ENCODE results near the gene ABLIM2. TPM values are rescaled to one million over a fixed set of nuclear protein-coding genes. Genes with fewer than 3 reads are reported as not detected.

The ABLIM2 gene
- total RNA-seq, 5 donors from 2014 or later (not counting 1 experiment from before 2014, with no cell fraction given) = 2.6 to 7.0 (median 5.5) TPM

DNA sequence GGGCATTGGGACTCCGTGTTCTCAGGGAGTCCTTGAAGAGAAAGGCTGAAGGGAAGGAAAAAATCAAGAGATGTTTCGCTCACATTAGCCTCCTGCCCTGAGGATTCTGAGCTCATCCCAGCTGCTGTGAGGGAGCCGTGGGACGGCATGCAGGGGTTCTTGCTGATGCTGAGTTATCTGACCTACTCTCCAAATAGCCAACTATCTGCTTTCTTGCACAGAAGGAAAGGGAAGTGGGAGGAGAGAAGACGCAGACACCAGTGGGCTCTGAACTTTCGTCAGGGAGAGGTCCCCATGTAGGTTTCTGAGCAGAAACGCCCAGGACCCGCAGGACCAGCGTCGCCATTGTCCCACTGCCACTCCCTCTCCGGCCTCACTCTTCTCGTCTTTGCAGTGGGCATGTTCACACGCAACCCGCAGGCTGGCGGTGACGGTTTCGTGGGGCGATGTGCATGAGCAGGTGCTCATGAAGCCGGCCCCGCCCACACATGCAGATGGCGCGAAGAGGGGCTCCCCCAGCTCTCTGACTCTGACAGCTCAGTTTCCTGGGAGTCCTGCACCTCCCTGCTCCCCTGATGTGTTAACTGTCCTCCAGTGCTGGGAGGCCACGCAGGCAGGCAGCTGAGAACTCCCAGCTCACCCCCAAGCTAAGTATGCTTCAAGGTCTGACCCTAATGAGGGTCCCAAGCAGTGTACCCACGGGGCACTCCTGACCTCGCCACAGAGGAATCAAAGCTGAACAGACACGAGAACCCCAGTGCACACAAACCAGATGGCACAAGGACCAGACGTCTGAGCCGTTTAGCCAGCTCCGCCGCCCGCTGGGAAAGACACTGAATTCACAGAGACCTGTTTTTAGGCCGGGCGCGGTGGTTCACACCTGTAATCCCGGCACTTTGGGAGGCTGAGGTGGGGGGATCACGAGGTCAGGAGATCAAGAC, 13.6 kb upstream of the ABLIM2 start:
- Histone ChIP-seq H3K36me3 (ENCODE audit: control insufficient read depth in 2 of 2, extremely low read depth in 1 of 2, insufficient read depth in 1 of 2, low read length in 1 of 2) (no peaks in the 10 kb centered on the region), H3K4me3 (ENCODE audit: control insufficient read depth in 1 of 2, extremely low read depth in 1 of 2, low read length in 1 of 2) (no peak overlapping the region), H3K4me1 (ENCODE audit: control insufficient read depth in 1 of 2, extremely low read depth in 1 of 2, insufficient read depth in 2 of 2, low read length in 2 of 2) (peaks cover 0 to 6% of the 10 kb centered on the region in 2 experiments), H3K9me3 (no peaks in the 10 kb centered on the region), H3K27me3 (replicated peaks in 1 of 2; ENCODE audit: control insufficient read depth in 2 of 2, extremely low read depth in 1 of 2, insufficient read depth in 2 of 2, low read length in 1 of 2) (peaks cover 0 to 47% of the 10 kb centered on the region in 2 experiments), H3K27ac (ENCODE audit: low read length) (no peak overlapping the region)
- 50% methylated on average over 27 of the region's 36 CpGs for WGBS (ENCODE audit: insufficient coverage)
- Mint-ChIP-seq H3K36me3 (peaks cover 3% of the 10 kb centered on the region), H3K4me1 (peaks cover 0 to 11% (median 2%) of the 10 kb centered on the region in 3 donors), H3K27ac (no peak overlapping the region), H3K27me3 (peaks cover 2 to 22% of the 10 kb centered on the region in 2 donors), H3K4me3 (no peak overlapping the region), H3K9me3 (peaks cover 0 to 15% (median 5%) of the 10 kb centered on the region in 3 donors)
- no peak for ATAC-seq (replicated peaks in 1 of 4)
- ChIA-PET POLR2A (no interaction called here), CTCF (interaction anchor here in 1 of 2 donors (0.7 kb wide), 1 partner anchor 29 kb away, joined by 6 read pairs; no protein-coding TSS in a partner anchor)
- DNase-seq = peak in 1 of 35 experiments; percentile 26

DNA sequence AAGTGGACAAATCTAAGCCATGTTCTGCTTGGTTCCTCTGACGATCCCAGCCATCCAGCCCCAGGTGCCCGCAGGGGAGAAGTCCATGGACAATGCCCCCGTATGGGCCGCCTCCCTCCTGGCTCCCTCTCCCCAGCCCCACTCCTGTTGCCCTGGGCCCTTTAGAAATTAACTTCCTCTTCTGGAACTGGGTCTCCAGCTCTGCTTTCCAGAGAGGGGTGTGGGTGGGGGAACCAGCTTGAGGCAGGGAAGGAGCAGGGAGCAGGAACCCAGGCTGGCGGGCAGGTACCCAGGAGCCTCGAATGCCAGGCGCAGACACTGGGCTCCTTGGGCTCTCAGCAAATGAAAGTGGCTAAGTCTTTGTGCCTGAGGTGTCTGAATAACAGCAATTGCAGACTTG, 12.7 kb upstream of the ABLIM2 start:
- H3K4me3 ChIP-seq (ENCODE audit: control insufficient read depth in 1 of 2, extremely low read depth in 1 of 2, low read length in 1 of 2) = no peak overlapping the region
- 97% methylated on average over 3 of the region's 7 CpGs for WGBS (ENCODE audit: insufficient coverage)
- Mint-ChIP-seq H3K27ac (no peak overlapping the region), H3K4me3 (no peak overlapping the region), H3K4me1 (peaks cover 0 to 11% (median 0%) of the 10 kb centered on the region in 3 donors), H3K27me3 (peaks cover 9 to 25% of the 10 kb centered on the region in 2 donors), H3K9me3 (peaks cover 0 to 15% (median 5%) of the 10 kb centered on the region in 3 donors), H3K36me3 (peaks cover 3% of the 10 kb centered on the region)
- peaks cover 0 to 40% of the 10 kb centered on the region in 2 experiments for H3K27me3 ChIP-seq (replicated peaks in 1 of 2; ENCODE audit: control insufficient read depth in 2 of 2, extremely low read depth in 1 of 2, insufficient read depth in 2 of 2, low read length in 1 of 2)
- ChIA-PET POLR2A (no interaction called here), CTCF (interaction anchor here in 1 of 2 donors (0.7 kb wide), 1 partner anchor 8 kb away, joined by 6 read pairs; no protein-coding TSS in a partner anchor)
- ATAC-seq (replicated peaks in 1 of 4) (no peak), DNase-seq (no peak)
- H3K36me3 ChIP-seq (ENCODE audit: control insufficient read depth in 2 of 2, extremely low read depth in 1 of 2, insufficient read depth in 1 of 2, low read length in 1 of 2) = no peaks in the 10 kb centered on the region
- no peak overlapping the region for H3K27ac ChIP-seq (ENCODE audit: low read length)
- no peaks in the 10 kb centered on the region for H3K9me3 ChIP-seq
- H3K4me1 ChIP-seq (ENCODE audit: control insufficient read depth in 1 of 2, extremely low read depth in 1 of 2, insufficient read depth in 2 of 2, low read length in 2 of 2) = peaks cover 0 to 6% of the 10 kb centered on the region in 2 experiments

DNA sequence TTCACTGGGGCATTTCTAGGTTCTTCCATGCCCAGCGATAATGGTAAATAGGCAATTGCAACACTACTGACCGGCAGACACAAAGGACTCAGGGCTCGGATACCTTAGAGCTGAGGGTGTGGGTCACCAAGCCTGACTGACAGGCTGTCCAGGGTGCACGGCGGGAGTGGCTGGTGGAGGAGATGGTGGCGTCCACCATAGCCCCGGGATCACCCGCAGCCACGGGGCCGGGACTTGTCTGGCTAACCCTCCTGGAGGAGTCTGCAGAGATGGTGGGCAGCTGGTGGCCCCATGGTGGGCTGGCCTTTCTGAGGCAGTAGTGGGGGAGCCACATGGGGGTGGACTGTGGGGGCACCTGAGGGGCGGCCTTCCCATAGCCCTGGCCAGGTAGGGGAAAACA, 11.7 kb upstream of the ABLIM2 start:
- WGBS (ENCODE audit: insufficient coverage) = 98% methylated on average over 11 of the region's 11 CpGs
- POLR2A ChIA-PET = interaction anchor here in 1 of 2 donors (0.6 kb wide), 1 partner anchor 618 kb away, joined by 3 read pairs; no protein-coding TSS in a partner anchor
- H3K27me3 ChIP-seq (replicated peaks in 1 of 2; ENCODE audit: control insufficient read depth in 2 of 2, extremely low read depth in 1 of 2, insufficient read depth in 2 of 2, low read length in 1 of 2) = peaks cover 0 to 40% of the 10 kb centered on the region in 2 experiments
- peaks cover 0 to 6% of the 10 kb centered on the region in 2 experiments for H3K4me1 ChIP-seq (ENCODE audit: control insufficient read depth in 1 of 2, extremely low read depth in 1 of 2, insufficient read depth in 2 of 2, low read length in 2 of 2)
- peaks cover 3% of the 10 kb centered on the region for H3K36me3 Mint-ChIP-seq
- no peak overlapping the region for H3K27ac ChIP-seq (ENCODE audit: low read length)
- ATAC-seq (replicated peaks in 1 of 4) = no peak
- H3K4me3 ChIP-seq (ENCODE audit: control insufficient read depth in 1 of 2, extremely low read depth in 1 of 2, low read length in 1 of 2) = no peak overlapping the region
- no peaks in the 10 kb centered on the region for H3K36me3 ChIP-seq (ENCODE audit: control insufficient read depth in 2 of 2, extremely low read depth in 1 of 2, insufficient read depth in 1 of 2, low read length in 1 of 2)
- CTCF ChIA-PET = no interaction called here
- H3K27me3 Mint-ChIP-seq = peaks cover 11 to 25% of the 10 kb centered on the region in 2 donors
- no peak overlapping the region for H3K27ac Mint-ChIP-seq
- H3K4me3 Mint-ChIP-seq = no peak overlapping the region
- H3K9me3 ChIP-seq = no peaks in the 10 kb centered on the region
- peaks cover 0 to 11% (median 0%) of the 10 kb centered on the region in 3 donors for H3K4me1 Mint-ChIP-seq
- H3K9me3 Mint-ChIP-seq = peaks cover 0 to 15% (median 5%) of the 10 kb centered on the region in 3 donors
- no peak for DNase-seq

DNA sequence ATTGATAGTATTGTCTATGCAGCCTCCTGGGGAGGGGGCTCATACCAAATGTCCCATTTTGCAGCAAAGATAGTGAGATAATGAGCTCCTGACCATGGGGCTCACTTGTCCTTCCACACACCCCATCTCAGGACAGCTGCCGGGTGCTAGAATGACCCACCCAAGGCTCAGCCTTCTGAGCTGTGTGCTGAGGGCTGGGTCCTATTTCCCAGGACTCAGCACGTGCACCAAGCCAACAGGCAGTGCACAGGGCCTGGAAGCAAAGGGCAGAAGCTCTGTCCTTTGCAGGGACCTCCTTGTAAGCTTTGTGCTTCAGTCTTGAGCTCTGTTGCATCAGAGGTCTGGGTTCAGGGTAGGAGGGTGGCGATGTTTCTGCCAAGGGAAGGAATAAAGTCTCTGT, 11.2 kb upstream of the ABLIM2 start:
- no peak overlapping the region for H3K27ac Mint-ChIP-seq
- ChIA-PET CTCF (no interaction called here), POLR2A (no interaction called here)

DNA sequence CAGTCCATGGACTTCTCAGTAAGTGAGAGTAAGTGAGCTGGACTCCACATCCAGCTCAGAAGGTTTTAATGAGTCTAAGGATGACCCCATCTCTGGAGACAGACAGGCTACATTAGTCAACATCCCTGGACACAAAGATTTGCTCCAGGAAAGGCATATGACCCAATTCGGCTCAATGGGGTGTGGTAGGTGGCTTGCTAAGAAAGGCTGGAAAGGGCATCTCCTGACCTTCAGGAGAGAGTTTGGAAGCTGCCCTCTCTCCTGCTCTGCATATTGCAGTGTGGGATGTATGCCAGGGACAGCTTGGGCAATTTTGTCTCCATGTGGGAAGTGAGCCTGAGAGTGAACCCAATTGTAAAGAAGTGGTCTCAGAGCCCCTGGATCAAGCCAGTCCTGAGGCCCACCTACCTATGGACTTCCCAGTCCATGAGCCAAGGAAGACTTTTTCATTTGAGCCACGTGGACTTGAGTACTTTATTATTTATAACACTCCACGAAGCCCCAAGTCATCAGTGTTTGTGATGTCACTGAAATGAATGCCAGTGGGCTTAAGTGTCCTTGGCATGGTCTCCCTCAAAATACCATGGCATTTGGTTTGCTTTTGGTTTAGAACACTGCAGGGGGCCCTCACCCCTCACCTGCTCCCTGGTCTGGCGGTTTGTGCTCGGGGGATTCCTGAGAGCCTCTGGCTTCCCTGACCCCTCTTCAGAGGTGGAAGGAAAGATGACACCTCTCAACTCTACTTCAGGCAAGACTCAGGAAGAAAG, 10.4 kb upstream of the ABLIM2 start:
- ATAC-seq (replicated peaks in 1 of 4) = no peak
- H3K27ac Mint-ChIP-seq = no peak overlapping the region
- H3K27ac ChIP-seq (ENCODE audit: low read length) = no peak overlapping the region

More for the DNA sequence above, 11.2 kb upstream of the ABLIM2 start:
- WGBS (ENCODE audit: insufficient coverage) = 83% methylated on average over 2 of the region's 3 CpGs
- Mint-ChIP-seq H3K4me1 (peaks cover 0 to 11% (median 0%) of the 10 kb centered on the region in 3 donors), H3K4me3 (no peak overlapping the region), H3K27me3 (peaks cover 11 to 25% of the 10 kb centered on the region in 2 donors), H3K9me3 (peaks cover 0 to 15% (median 5%) of the 10 kb centered on the region in 3 donors), H3K36me3 (peaks cover 3% of the 10 kb centered on the region)
- no peak for DNase-seq
- ATAC-seq (replicated peaks in 1 of 4) = no peak
- H3K4me3 ChIP-seq (ENCODE audit: control insufficient read depth in 1 of 2, extremely low read depth in 1 of 2, low read length in 1 of 2) = no peak overlapping the region
- no peaks in the 10 kb centered on the region for H3K36me3 ChIP-seq (ENCODE audit: control insufficient read depth in 2 of 2, extremely low read depth in 1 of 2, insufficient read depth in 1 of 2, low read length in 1 of 2)
- H3K4me1 ChIP-seq (ENCODE audit: control insufficient read depth in 1 of 2, extremely low read depth in 1 of 2, insufficient read depth in 2 of 2, low read length in 2 of 2) = peaks cover 0 to 6% of the 10 kb centered on the region in 2 experiments
- peaks cover 0 to 40% of the 10 kb centered on the region in 2 experiments for H3K27me3 ChIP-seq (replicated peaks in 1 of 2; ENCODE audit: control insufficient read depth in 2 of 2, extremely low read depth in 1 of 2, insufficient read depth in 2 of 2, low read length in 1 of 2)
- no peak overlapping the region for H3K27ac ChIP-seq (ENCODE audit: low read length)
- H3K9me3 ChIP-seq = no peaks in the 10 kb centered on the region

DNA sequence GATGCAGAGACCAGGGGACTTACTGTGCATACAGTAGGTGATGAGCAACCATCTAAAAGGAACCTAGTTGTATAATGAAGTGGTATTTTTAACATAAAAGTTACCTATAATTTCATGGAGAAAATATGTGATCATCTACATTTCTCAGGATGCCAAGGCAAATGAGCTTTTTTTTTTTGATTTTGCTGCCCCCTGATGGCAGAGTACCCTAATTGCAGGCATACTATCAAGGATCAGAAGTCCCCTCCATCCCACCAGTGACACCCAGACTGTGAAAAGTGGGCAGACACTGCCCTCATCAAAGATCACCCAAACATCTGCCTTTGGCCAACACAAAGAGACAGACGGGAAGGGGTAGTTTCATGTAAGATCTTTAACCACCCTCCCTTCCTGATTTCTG, 9.6 kb upstream of the ABLIM2 start:
- H3K27me3 Mint-ChIP-seq = peaks cover 11 to 25% of the 10 kb centered on the region in 2 donors
- Histone ChIP-seq H3K4me1 (ENCODE audit: control insufficient read depth in 1 of 2, extremely low read depth in 1 of 2, insufficient read depth in 2 of 2, low read length in 2 of 2) (peaks cover 0 to 6% of the 10 kb centered on the region in 2 experiments), H3K27ac (ENCODE audit: low read length) (no peak overlapping the region), H3K36me3 (ENCODE audit: control insufficient read depth in 2 of 2, extremely low read depth in 1 of 2, insufficient read depth in 1 of 2, low read length in 1 of 2) (no peaks in the 10 kb centered on the region), H3K4me3 (ENCODE audit: control insufficient read depth in 1 of 2, extremely low read depth in 1 of 2, low read length in 1 of 2) (no peak overlapping the region), H3K9me3 (no peaks in the 10 kb centered on the region), H3K27me3 (replicated peaks in 1 of 2; ENCODE audit: control insufficient read depth in 2 of 2, extremely low read depth in 1 of 2, insufficient read depth in 2 of 2, low read length in 1 of 2) (peaks cover 0 to 41% of the 10 kb centered on the region in 2 experiments)
- no peak overlapping the region for H3K27ac Mint-ChIP-seq
- H3K4me3 Mint-ChIP-seq = no peak overlapping the region
- POLR2A ChIA-PET = interaction anchor here in 1 of 2 donors (1.1 kb wide), 1 partner anchor 69 kb away, joined by 3 read pairs; no protein-coding TSS in a partner anchor
- CTCF ChIA-PET = no interaction called here
- H3K9me3 Mint-ChIP-seq = peaks cover 0 to 15% (median 5%) of the 10 kb centered on the region in 3 donors
- DNase-seq = no peak
- WGBS (ENCODE audit: insufficient coverage) = no CpG with 5 or more reads among the region's 1 CpG
- H3K4me1 Mint-ChIP-seq = peaks cover 0 to 11% (median 0%) of the 10 kb centered on the region in 3 donors
- peaks cover 3% of the 10 kb centered on the region for H3K36me3 Mint-ChIP-seq
- ATAC-seq (replicated peaks in 1 of 4) = no peak

More for the DNA sequence above, 10.4 kb upstream of the ABLIM2 start:
- Histone ChIP-seq H3K4me3 (ENCODE audit: control insufficient read depth in 1 of 2, extremely low read depth in 1 of 2, low read length in 1 of 2) (no peak overlapping the region), H3K4me1 (ENCODE audit: control insufficient read depth in 1 of 2, extremely low read depth in 1 of 2, insufficient read depth in 2 of 2, low read length in 2 of 2) (peaks cover 0 to 6% of the 10 kb centered on the region in 2 experiments), H3K27me3 (replicated peaks in 1 of 2; ENCODE audit: control insufficient read depth in 2 of 2, extremely low read depth in 1 of 2, insufficient read depth in 2 of 2, low read length in 1 of 2) (peaks cover 0 to 40% of the 10 kb centered on the region in 2 experiments), H3K9me3 (no peaks in the 10 kb centered on the region), H3K36me3 (ENCODE audit: control insufficient read depth in 2 of 2, extremely low read depth in 1 of 2, insufficient read depth in 1 of 2, low read length in 1 of 2) (no peaks in the 10 kb centered on the region)
- H3K27me3 Mint-ChIP-seq = peaks cover 11 to 25% of the 10 kb centered on the region in 2 donors
- H3K4me3 Mint-ChIP-seq = no peak overlapping the region
- 80% methylated on average over 1 of the region's 5 CpGs for WGBS (ENCODE audit: insufficient coverage)
- peaks cover 3% of the 10 kb centered on the region for H3K36me3 Mint-ChIP-seq
- DNase-seq = no peak
- CTCF ChIA-PET = no interaction called here
- peaks cover 0 to 15% (median 5%) of the 10 kb centered on the region in 3 donors for H3K9me3 Mint-ChIP-seq
- POLR2A ChIA-PET = no interaction called here
- H3K4me1 Mint-ChIP-seq = peaks cover 0 to 11% (median 0%) of the 10 kb centered on the region in 3 donors
